IPS-20b (cell line): Measurements from ENCODE around the gene MBP.

Source experiments
- H3K27ac ChIP-seq: one replicate; pipeline ENCODE4 v1.5.1; 2013; ENCODE audit warnings: low read length
- H3K27me3 ChIP-seq: 2 replicates; pipeline ENCODE4 v1.6.1; 2013; ENCODE audit warnings: mild to moderate bottlenecking, low read length, inconsistent platforms; ENCODE audit not compliant: insufficient read depth
- H3K36me3 ChIP-seq: 2 replicates; pipeline ENCODE4 v1.6.1; 2013; ENCODE audit warnings: low read depth, mild to moderate bottlenecking, inconsistent platforms, low read length, moderate library complexity; ENCODE audit not compliant: insufficient read depth
- H3K4me1 ChIP-seq: 2 replicates; pipeline ENCODE4 v1.6.1; 2013; ENCODE audit warnings: mild to moderate bottlenecking, control low read depth, inconsistent platforms, low read length, moderate library complexity; ENCODE audit not compliant: insufficient read depth
- H3K4me3 ChIP-seq: 2 replicates; pipeline ENCODE4 v1.5.1; 2013; ENCODE audit warnings: mild to moderate bottlenecking, low read length, inconsistent platforms
- H3K9ac ChIP-seq: 2 replicates; pipeline ENCODE4 v1.6.1; 2013; ENCODE audit warnings: low read depth, mild to moderate bottlenecking, inconsistent platforms, low read length, moderate library complexity
- H3K9me3 ChIP-seq: 2 replicates; pipeline ENCODE4 v1.6.1; 2013; ENCODE audit warnings: mild to moderate bottlenecking, low read depth, low read length, inconsistent platforms; ENCODE audit not compliant: insufficient read depth

MBP gene

GRCh38 chr18:77015169-77015568, 117.4 kb downstream of the MBP start:
- Histone ChIP-seq H3K36me3 (no peaks in the 10 kb centered on the region), H3K9ac (no peak overlapping the region), H3K27ac (no peak overlapping the region), H3K9me3 (no peaks in the 10 kb centered on the region), H3K4me1 (peaks cover 11% of the 10 kb centered on the region; the same call in 1 of the 2 replicates), H3K27me3 (no peaks in the 10 kb centered on the region), H3K4me3 (no peak overlapping the region)

DNA sequence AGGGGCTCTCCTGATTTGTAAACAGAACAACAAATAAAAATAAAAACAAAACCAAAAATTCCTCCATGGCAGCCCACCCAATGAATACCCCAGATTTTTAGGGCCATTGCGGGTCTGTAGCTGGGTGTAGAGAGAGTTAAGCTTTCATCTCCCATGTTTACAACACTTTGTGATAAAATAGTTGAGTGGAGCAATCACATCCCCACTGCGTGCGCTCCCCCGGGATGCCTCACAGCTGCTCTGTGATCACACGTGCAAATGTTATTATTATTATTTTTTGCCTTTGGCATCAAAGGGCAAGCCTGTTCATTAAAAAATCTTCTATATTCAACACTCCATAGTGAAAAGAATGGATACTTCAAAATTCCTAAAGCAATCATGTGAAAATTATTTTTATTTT, 118.0 kb downstream of the MBP start:
- H3K4me1 ChIP-seq: peaks cover 13% of the 10 kb centered on the region; the same call in 1 of the 2 replicates
- H3K9me3 ChIP-seq: no peaks in the 10 kb centered on the region
- H3K36me3 ChIP-seq: no peaks in the 10 kb centered on the region
- H3K4me3 ChIP-seq: no peak overlapping the region
- no peak overlapping the region for H3K27ac ChIP-seq
- H3K27me3 ChIP-seq: no peaks in the 10 kb centered on the region
- H3K9ac ChIP-seq: no peak overlapping the region

DNA sequence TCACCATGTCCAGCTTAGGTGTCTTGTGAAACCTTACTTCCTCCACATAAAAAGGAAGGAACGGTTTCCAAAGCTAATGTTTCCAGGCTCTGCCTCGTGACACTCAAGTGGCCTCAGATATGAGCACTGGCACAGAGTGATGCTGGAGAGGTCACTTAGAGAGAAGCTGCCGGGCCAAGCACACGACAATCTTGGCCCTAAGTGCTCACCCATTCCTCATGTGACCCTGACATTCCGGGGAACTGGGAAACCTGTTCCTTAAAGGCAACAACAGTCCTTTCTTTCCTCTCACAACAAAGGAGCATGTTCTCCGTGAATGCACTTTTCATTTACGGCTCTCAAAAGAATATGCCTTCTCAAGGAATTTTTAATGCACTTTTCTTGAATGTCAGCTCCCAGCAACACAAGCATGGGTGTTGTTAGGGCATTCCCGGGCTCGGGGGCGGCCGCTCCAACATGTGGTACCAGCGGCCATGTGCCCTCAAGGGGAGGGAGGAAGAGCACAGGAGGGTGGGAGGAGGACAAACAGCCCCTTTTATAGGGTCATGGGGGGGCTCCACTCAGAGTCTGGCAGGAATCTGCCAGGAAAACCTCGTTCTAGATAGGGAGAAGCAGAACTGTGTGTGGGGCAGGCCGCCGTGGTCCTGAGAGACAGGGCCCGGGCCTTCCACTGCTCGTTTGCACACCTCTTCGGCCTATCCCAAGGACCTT, 118.6 kb downstream of the MBP start:
- Histone ChIP-seq H3K27me3 (no peaks in the 10 kb centered on the region), H3K4me1 (peaks cover 13% of the 10 kb centered on the region; the same call in 1 of the 2 replicates), H3K9ac (no peak overlapping the region), H3K27ac (no peak overlapping the region), H3K4me3 (no peak overlapping the region), H3K36me3 (no peaks in the 10 kb centered on the region), H3K9me3 (no peaks in the 10 kb centered on the region)

GRCh38 chr18:77012806-77013541, 119.6 kb downstream of the MBP start:
- Histone ChIP-seq H3K27me3 (no peaks in the 10 kb centered on the region), H3K27ac (no peak overlapping the region), H3K4me1 (peaks cover 13% of the 10 kb centered on the region; the same call in 1 of the 2 replicates)

GRCh38 chr18:77012120-77012519, 120.5 kb downstream of the MBP start:
- H3K9me3 ChIP-seq: no peaks in the 10 kb centered on the region
- no peak overlapping the region for H3K27ac ChIP-seq
- H3K4me3 ChIP-seq: no peak overlapping the region
- H3K27me3 ChIP-seq: no peaks in the 10 kb centered on the region
- no peak overlapping the region for H3K9ac ChIP-seq
- H3K4me1 ChIP-seq: peaks cover 16% of the 10 kb centered on the region; the same call in 1 of the 2 replicates
- no peaks in the 10 kb centered on the region for H3K36me3 ChIP-seq

More at GRCh38 chr18:77012806-77013541, 119.6 kb downstream of the MBP start:
- no peaks in the 10 kb centered on the region for H3K36me3 ChIP-seq
- H3K9me3 ChIP-seq: no peaks in the 10 kb centered on the region
- H3K9ac ChIP-seq: no peak overlapping the region
- no peak overlapping the region for H3K4me3 ChIP-seq

DNA sequence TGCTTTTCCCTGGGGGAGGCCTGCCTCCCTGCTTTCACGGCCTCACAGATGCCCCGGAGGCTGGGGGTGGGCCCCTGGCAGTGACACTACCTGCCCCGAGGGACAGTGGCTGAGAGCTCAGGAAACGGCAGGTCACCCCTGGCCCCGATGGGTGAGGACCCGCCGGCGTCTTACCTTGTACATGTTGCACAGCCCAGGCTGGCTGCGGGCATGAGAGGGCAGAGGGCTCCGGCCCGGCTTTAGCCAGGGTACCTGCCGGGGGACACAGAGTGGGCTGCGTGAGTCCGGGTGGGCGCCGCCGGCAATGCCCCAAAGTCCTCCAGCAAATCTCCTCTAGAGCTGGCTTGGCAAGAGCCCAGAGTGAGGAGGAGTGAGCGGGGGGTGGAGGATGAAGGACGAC, 122.9 kb downstream of the MBP start:
- no peak overlapping the region for H3K27ac ChIP-seq
- H3K9ac ChIP-seq: no peak overlapping the region
- no peaks in the 10 kb centered on the region for H3K27me3 ChIP-seq
- peaks cover 19% of the 10 kb centered on the region; the same call in 1 of the 2 replicates for H3K4me1 ChIP-seq
- H3K36me3 ChIP-seq: no peaks in the 10 kb centered on the region
- no peak overlapping the region for H3K4me3 ChIP-seq
- no peaks in the 10 kb centered on the region for H3K9me3 ChIP-seq

- Histone ChIP-seq H3K27me3 (no peaks in the 10 kb centered on the region), H3K4me1 (peaks cover 19% of the 10 kb centered on the region; the same call in 1 of the 2 replicates)
These were observed 123.8 kb downstream of the MBP start for GRCh38 chr18:77008576-77009315.

DNA sequence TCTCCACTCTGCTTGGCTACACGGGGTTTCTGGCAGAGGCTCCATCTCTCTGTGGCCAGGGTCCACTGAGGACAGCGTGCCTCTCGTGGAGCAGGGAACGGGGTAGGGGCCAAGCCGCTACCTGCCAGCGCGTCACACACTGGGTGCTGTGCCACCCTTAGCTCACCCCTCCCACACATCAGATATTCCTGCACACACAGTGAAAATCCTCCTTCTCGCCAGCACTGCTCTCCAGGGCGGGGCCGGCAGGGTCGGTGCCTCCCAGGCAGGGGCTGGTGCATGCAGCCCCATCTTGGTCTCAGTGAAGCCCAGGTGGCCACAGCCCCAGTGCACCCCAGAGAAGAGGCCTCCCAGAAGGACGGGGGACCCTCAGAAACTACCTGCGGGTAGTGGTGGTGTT, 124.6 kb downstream of the MBP start:
- Histone ChIP-seq H3K36me3 (no peaks in the 10 kb centered on the region), H3K4me3 (no peak overlapping the region), H3K27me3 (no peaks in the 10 kb centered on the region), H3K4me1 (peaks cover 19% of the 10 kb centered on the region; the same call in 1 of the 2 replicates), H3K9me3 (no peaks in the 10 kb centered on the region), H3K27ac (no peak overlapping the region), H3K9ac (no peak overlapping the region)

More at GRCh38 chr18:77008576-77009315, 123.8 kb downstream of the MBP start:
- Histone ChIP-seq H3K27ac (no peak overlapping the region), H3K4me3 (no peak overlapping the region), H3K36me3 (no peaks in the 10 kb centered on the region), H3K9me3 (no peaks in the 10 kb centered on the region), H3K9ac (no peak overlapping the region)

- Histone ChIP-seq H3K36me3 (no peaks in the 10 kb centered on the region), H3K9me3 (no peaks in the 10 kb centered on the region), H3K4me1 (peaks cover 19% of the 10 kb centered on the region; the same call in 1 of the 2 replicates), H3K27ac (no peak overlapping the region), H3K27me3 (no peaks in the 10 kb centered on the region), H3K4me3 (no peak overlapping the region), H3K9ac (no peak overlapping the region)
These were observed 125.3 kb downstream of the MBP start for GRCh38 chr18:77007251-77007650.

DNA sequence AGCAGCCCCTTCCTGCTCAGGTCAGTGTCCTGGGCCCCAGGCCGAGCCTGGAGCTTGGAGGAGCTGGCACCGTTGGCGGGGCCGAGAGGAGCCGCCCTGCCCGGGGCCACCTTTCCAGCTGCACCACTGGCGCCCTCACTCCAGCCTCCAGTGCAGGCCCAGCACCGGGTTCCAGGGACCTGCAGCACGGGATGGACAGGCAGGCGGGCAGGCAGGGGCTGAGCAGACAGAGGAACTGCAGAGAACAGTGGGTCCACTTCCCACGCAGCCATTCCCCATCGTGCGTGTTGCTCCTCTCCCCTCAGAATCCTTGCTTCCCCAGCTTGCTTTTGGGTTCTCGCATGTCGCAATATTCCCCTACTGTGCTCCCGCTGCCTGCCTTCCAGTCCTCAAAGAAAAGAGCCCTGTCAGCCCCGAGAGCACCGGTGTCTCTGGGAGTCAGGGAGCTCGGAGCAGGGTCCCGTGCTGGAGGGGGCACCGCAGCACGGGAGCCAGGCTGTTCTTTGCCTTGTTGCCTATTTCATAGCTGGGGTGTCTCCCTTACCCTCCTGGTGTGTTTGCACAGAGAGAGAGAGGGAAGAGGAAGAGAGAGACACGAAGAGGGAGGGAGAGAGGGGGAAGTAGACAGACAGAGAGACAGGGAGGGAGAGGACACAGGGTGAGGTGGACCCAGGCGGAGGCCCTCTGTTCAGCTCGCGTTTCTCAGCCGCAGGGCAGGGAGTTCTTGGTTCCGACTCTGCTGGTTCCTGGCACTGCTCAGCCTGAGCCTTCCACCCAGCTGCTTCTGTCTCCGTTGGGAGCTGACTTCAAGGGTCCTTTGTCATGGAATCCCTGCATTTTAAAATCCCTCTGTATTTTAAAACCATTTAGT, 126.0 kb downstream of the MBP start:
- no peaks in the 10 kb centered on the region for H3K27me3 ChIP-seq
- H3K9me3 ChIP-seq: no peaks in the 10 kb centered on the region
- H3K4me1 ChIP-seq: peaks cover 19% of the 10 kb centered on the region; the same call in 1 of the 2 replicates
- H3K27ac ChIP-seq: no peak overlapping the region
- H3K9ac ChIP-seq: no peak overlapping the region
- no peaks in the 10 kb centered on the region for H3K36me3 ChIP-seq
- H3K4me3 ChIP-seq: no peak overlapping the region
